Mesendoderm (in vitro differentiated cells): ENCODE measurements around the gene MXRA7.

Experiments used
- DNase-seq: peaks from one replicate; pipeline ENCODE4 v3.0.0; 2013
- H2AK5ac ChIP-seq: 2 replicates; pipeline ENCODE4 v1.6.1; 2013; ENCODE audit warnings: low read length, inconsistent platforms
- H2BK120ac ChIP-seq: 2 replicates; pipeline ENCODE4 v1.6.1; 2013; ENCODE audit warnings: low read depth, mild to moderate bottlenecking, low read length, moderate library complexity, mixed read lengths
- H2BK15ac ChIP-seq: replicated peaks from 2 replicates; pipeline ENCODE4 v1.6.1; 2013; ENCODE audit warnings: low read depth, mild to moderate bottlenecking, moderate library complexity
- H2BK5ac ChIP-seq: 2 replicates; pipeline ENCODE4 v1.6.1; 2013; ENCODE audit warnings: low read length, inconsistent platforms
- H3K18ac ChIP-seq: 2 replicates; pipeline ENCODE4 v1.6.1; 2013; ENCODE audit warnings: mild to moderate bottlenecking, low read length, mixed read lengths
- H3K23ac ChIP-seq: one replicate; pipeline ENCODE4 v1.6.1; 2013; ENCODE audit warnings: low read length
- H3K27ac ChIP-seq: 2 replicates; pipeline ENCODE4 v1.5.1; 2013; ENCODE audit warnings: low read depth, mild to moderate bottlenecking, inconsistent platforms, low read length, moderate library complexity
- H3K27me3 ChIP-seq: 2 replicates; pipeline ENCODE4 v1.6.1; 2013; ENCODE audit warnings: low read length, control low read depth, mild to moderate bottlenecking, inconsistent platforms; ENCODE audit not compliant: insufficient read depth, poor library complexity
- H3K36me3 ChIP-seq: 2 replicates; pipeline ENCODE4 v1.6.1; 2013; ENCODE audit warnings: low read length, inconsistent platforms; ENCODE audit not compliant: control insufficient read depth, insufficient read depth
- H3K4ac ChIP-seq: one replicate; pipeline ENCODE4 v1.6.1; 2013; ENCODE audit warnings: low read depth, mild to moderate bottlenecking, low read length, moderate library complexity
- H3K4me1 ChIP-seq: 2 replicates; pipeline ENCODE4 v1.6.1; 2013; ENCODE audit warnings: low read depth, low read length, inconsistent platforms; ENCODE audit not compliant: control insufficient read depth
- H3K4me2 ChIP-seq: 2 replicates; pipeline ENCODE4 v1.6.1; 2013; ENCODE audit warnings: low read length
- H3K4me3 ChIP-seq: 2 replicates; pipeline ENCODE4 v1.5.1; 2013; ENCODE audit warnings: mild to moderate bottlenecking, low read length
- H3K56ac ChIP-seq: one replicate; pipeline ENCODE4 v1.6.1; 2013; ENCODE audit warnings: low read length
- H3K79me1 ChIP-seq: 2 replicates; pipeline ENCODE4 v1.6.1; 2013; ENCODE audit warnings: low read length, inconsistent platforms
- H3K79me2 ChIP-seq: 2 replicates; pipeline ENCODE4 v1.6.1; 2013; ENCODE audit warnings: mild to moderate bottlenecking, low read length; ENCODE audit not compliant: control insufficient read depth, insufficient read depth
- H3K9ac ChIP-seq: 2 replicates; pipeline ENCODE4 v1.6.1; 2013; ENCODE audit warnings: low read length, inconsistent platforms
- H4K5ac ChIP-seq: one replicate; pipeline ENCODE4 v1.6.1; 2013; ENCODE audit warnings: low read length
- H4K8ac ChIP-seq: one replicate; pipeline ENCODE4 v1.6.1; 2013; ENCODE audit warnings: low read depth, mild to moderate bottlenecking, control low read depth, low read length, moderate library complexity
- WGBS: extraction: QIAGEN DNeasy Blood & Tissue Kit; methylation state at CpG from one replicate; pipeline ENCODE4 v1.1.7; 2013; ENCODE audit warnings: low lambda C conversion rate, missing lambda C conversion rate; ENCODE audit not compliant: insufficient coverage; ENCODE audit errors: extremely low coverage; 5-methylcytosine and 5-hydroxymethylcytosine counted together

MXRA7 gene

DNA sequence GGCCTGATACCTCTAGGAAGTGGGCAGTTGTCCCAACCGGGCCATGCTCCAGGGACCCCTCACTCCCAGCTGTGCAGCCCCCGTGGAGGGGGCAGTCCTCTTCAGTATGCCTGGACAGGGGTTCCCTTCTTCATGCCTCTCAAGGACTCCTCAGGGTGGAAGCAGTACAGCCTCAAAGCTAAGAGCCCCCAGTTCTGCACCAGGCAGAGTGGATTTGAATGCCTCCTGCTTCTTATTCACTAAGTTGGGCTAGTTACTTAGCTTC lies 43.3 kb downstream of the MXRA7 start:
- Histone ChIP-seq H3K4me2 (no peak overlapping the region), H2BK15ac (no peak overlapping the region), H2AK5ac (no peak overlapping the region), H3K4me1 (peaks cover 4% of the 10 kb centered on the region), H3K4ac (no peak overlapping the region), H3K27me3 (no peaks in the 10 kb centered on the region), H4K5ac (no peak overlapping the region), H3K27ac (no peak overlapping the region), H3K79me1 (no peaks in the 10 kb centered on the region), H3K79me2 (no peaks in the 10 kb centered on the region), H3K23ac (no peak overlapping the region), H3K18ac (no peak overlapping the region), H3K56ac (no peak overlapping the region), H2BK120ac (no peak overlapping the region), H3K4me3 (no peak overlapping the region), H2BK5ac (no peak overlapping the region), H3K36me3 (no peaks in the 10 kb centered on the region), H4K8ac (no peak overlapping the region), H3K9ac (no peak overlapping the region)
- no peak for DNase-seq
- no CpG with 5 or more reads among the region's 2 CpGs for WGBS

DNA sequence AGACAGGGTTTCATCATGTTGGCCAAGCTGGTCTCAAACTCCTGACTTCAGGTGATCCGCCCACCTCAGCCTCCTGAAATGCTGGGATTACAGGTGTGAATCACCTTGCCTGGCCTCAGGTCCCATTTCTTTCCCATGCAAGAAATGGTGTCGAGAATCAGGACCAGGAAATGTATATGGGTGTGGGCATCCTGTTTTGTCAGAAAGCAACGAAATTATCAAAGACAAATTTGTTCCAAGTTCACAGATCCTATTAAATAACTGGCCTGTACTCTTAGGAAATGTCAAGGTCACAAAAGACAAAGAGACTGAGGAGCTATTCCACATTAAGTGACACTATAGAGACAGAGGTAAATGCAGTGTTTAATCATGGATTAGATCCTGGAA lies 50.1 kb downstream of the MXRA7 start:
- Histone ChIP-seq H2AK5ac (no peak overlapping the region), H3K79me1 (no peaks in the 10 kb centered on the region), H2BK120ac (no peak overlapping the region), H3K23ac (no peak overlapping the region), H2BK5ac (no peak overlapping the region), H4K8ac (no peak overlapping the region), H3K27ac (no peak overlapping the region), H3K56ac (no peak overlapping the region), H3K4me3 (no peak overlapping the region), H3K9ac (no peak overlapping the region), H3K4ac (no peak overlapping the region), H4K5ac (no peak overlapping the region), H2BK15ac (no peak overlapping the region), H3K4me1 (no peaks in the 10 kb centered on the region), H3K4me2 (no peak overlapping the region), H3K27me3 (no peaks in the 10 kb centered on the region), H3K18ac (no peak overlapping the region), H3K36me3 (no peaks in the 10 kb centered on the region), H3K79me2 (no peaks in the 10 kb centered on the region)
- no CpG with 5 or more reads among the region's 3 CpGs for WGBS
- no peak for DNase-seq

DNA sequence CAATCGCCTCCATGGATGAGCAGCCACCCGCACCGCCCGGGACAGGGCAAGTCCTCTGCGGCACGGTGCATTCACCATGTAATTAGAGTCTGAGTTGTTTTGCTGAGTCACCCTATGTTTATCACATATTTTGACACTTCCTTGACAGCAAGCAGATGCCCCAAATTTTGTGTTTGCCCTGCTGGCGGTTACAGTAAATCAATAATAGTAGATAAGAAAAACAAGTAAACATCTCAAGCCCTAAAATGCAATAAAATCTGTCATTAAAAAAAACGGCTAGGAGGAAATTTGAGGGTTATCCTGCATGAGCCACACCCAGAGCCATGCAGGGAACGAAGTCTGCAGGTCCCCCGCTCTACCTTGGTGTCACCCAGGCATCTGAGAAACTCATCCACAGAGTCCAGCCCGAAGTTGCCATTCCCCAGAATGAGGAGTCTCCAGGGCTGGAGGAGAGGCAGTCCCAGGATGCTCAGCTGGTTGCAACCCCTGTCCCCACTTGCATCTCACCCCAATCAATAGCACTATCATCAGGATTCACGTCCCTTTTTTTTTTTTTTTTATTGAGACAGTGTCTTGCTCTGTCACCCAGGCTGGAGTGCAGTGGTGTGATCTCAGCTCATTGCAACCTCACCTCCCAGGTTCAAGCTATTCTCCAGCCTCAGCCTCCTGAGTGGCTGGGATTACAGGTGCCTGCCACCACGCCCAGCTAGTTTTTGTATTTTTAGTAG lies 50.7 kb downstream of the MXRA7 start:
- Histone ChIP-seq H3K56ac (no peak overlapping the region), H3K27me3 (no peaks in the 10 kb centered on the region), H2BK15ac (no peak overlapping the region), H2BK5ac (no peak overlapping the region), H3K4me1 (no peaks in the 10 kb centered on the region), H3K23ac (no peak overlapping the region), H3K27ac (no peak overlapping the region), H3K18ac (no peak overlapping the region), H3K4ac (no peak overlapping the region), H3K4me2 (no peak overlapping the region), H3K4me3 (no peak overlapping the region), H4K5ac (no peak overlapping the region), H3K36me3 (no peaks in the 10 kb centered on the region), H2BK120ac (no peak overlapping the region), H3K79me1 (no peaks in the 10 kb centered on the region), H2AK5ac (no peak overlapping the region), H3K9ac (no peak overlapping the region), H3K79me2 (no peaks in the 10 kb centered on the region), H4K8ac (no peak overlapping the region)
- DNase-seq = no peak
- WGBS = no CpG with 5 or more reads among the region's 13 CpGs

- Histone ChIP-seq H3K9ac (no peak overlapping the region), H3K27me3 (no peaks in the 10 kb centered on the region), H3K56ac (no peak overlapping the region), H4K5ac (no peak overlapping the region), H3K79me2 (no peaks in the 10 kb centered on the region), H3K18ac (no peak overlapping the region), H3K79me1 (no peaks in the 10 kb centered on the region), H3K27ac (no peak overlapping the region), H2BK5ac (no peak overlapping the region), H3K23ac (no peak overlapping the region), H3K4me2 (no peak overlapping the region), H3K4me1 (no peaks in the 10 kb centered on the region), H2BK15ac (no peak overlapping the region), H2BK120ac (no peak overlapping the region), H3K36me3 (no peaks in the 10 kb centered on the region), H3K4me3 (no peak overlapping the region), H2AK5ac (no peak overlapping the region), H4K8ac (no peak overlapping the region), H3K4ac (no peak overlapping the region)
- DNase-seq = no peak
- WGBS = no CpG with 5 or more reads among the region's 5 CpGs
Observed at GRCh38 chr17:76658242-76658662, 52.5 kb downstream of the MXRA7 start.

DNA sequence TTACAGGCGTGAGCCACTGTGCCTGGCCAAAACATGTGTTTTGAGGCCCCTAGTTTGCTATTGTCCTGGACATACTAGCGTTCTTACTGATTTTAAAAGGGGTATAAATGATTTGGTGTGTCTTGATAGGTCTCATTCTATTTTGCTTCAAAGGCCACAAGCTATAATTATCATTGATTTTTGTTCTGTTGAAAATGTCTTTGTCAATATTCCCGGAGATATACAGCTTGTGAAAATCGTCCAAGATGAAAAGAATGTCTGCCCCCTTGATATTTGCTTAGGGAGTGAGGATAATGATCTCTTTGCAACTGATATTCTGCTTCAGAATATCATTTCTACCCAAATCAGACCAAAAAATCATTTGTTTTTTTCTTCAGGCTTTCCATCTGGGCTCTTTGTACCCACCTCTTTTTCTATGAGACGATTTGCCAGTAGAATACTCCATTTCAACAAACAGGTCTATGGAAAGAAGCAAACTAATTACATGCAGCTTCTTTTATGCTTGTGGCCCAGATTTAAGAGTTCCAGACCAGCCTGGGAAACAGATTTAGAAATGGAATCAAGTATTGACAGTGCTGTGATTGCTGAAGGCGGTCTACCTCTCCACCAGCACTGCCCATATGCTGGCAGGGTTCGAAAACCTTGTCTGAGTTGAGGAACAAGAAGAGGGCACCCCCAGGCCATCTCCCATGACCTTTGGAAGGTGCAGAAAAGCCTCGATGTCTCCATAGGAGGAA lies 53.1 kb downstream of the MXRA7 start:
- WGBS = no CpG with 5 or more reads among the region's 8 CpGs
- no peaks in the 10 kb centered on the region for H3K4me1 ChIP-seq

GRCh38 chr17:76654408-76654807 lies 56.4 kb downstream of the MXRA7 start:
- H3K4me3 ChIP-seq = no peak overlapping the region
- DNase-seq = no peak
- no peak overlapping the region for H2BK5ac ChIP-seq

More for the DNA sequence above, 53.1 kb downstream of the MXRA7 start:
- no peak overlapping the region for H4K8ac ChIP-seq
- no peak overlapping the region for H3K18ac ChIP-seq
- no peaks in the 10 kb centered on the region for H3K27me3 ChIP-seq
- H3K4ac ChIP-seq = no peak overlapping the region
- H3K4me3 ChIP-seq = no peak overlapping the region
- H2AK5ac ChIP-seq = no peak overlapping the region
- H3K27ac ChIP-seq = no peak overlapping the region
- no peak overlapping the region for H3K4me2 ChIP-seq
- DNase-seq = no peak
- H4K5ac ChIP-seq = no peak overlapping the region
- no peak overlapping the region for H3K23ac ChIP-seq
- no peaks in the 10 kb centered on the region for H3K36me3 ChIP-seq
- no peak overlapping the region for H2BK5ac ChIP-seq
- no peak overlapping the region for H2BK120ac ChIP-seq
- no peaks in the 10 kb centered on the region for H3K79me1 ChIP-seq
- H2BK15ac ChIP-seq = no peak overlapping the region
- H3K79me2 ChIP-seq = no peaks in the 10 kb centered on the region
- H3K56ac ChIP-seq = no peak overlapping the region
- no peak overlapping the region for H3K9ac ChIP-seq

More at GRCh38 chr17:76654408-76654807, 56.4 kb downstream of the MXRA7 start:
- WGBS = no CpG with 5 or more reads among the region's 1 CpG
- no peak overlapping the region for H4K8ac ChIP-seq
- no peak overlapping the region for H2BK15ac ChIP-seq
- H2AK5ac ChIP-seq = no peak overlapping the region
- no peak overlapping the region for H3K4ac ChIP-seq
- H3K79me2 ChIP-seq = no peaks in the 10 kb centered on the region
- no peak overlapping the region for H3K27ac ChIP-seq
- H3K18ac ChIP-seq = no peak overlapping the region
- no peaks in the 10 kb centered on the region for H3K79me1 ChIP-seq
- H2BK120ac ChIP-seq = no peak overlapping the region
- H3K4me1 ChIP-seq = no peaks in the 10 kb centered on the region
- H3K36me3 ChIP-seq = no peaks in the 10 kb centered on the region
- no peak overlapping the region for H3K23ac ChIP-seq
- H3K9ac ChIP-seq = no peak overlapping the region
- H3K27me3 ChIP-seq = no peaks in the 10 kb centered on the region
- no peak overlapping the region for H3K56ac ChIP-seq
- H3K4me2 ChIP-seq = no peak overlapping the region
- no peak overlapping the region for H4K5ac ChIP-seq
